DMS53 treated with DMSO at 0.1 percent for 48 hours (cell line): Measurements from ENCODE around the gene OVOL2.
"Not testable (repeated sequence)": the region's sequence is repeated elsewhere in the genome, so short reads cannot be mapped to it uniquely, and the experiment has no call there.

Experiments used
- DNase-seq: peaks from one replicate; lab custom pipeline; 2025; ENCODE audit not compliant: unreplicated experiment; lab: John Stamatoyannopoulos, UW

Gene OVOL2

GRCh38 chr20:18057101-18057993 lies at the start of gene OVOL2:
OVOL2 (minus strand) TSS chr20:18057916; CDS start chr20:18057634, 282 bp downstream.
- peak; percentile 81 for DNase-seq

- DNase-seq: peak; percentile 40
Observed at GRCh38 chr20:18103497-18103896, 45.8 kb upstream of the OVOL2 start.

- no peak for DNase-seq
Observed at GRCh38 chr20:18101125-18101810, 43.6 kb upstream of the OVOL2 start.

- DNase-seq: not testable (repeated sequence)
Observed at GRCh38 chr20:18100569-18100968, 42.9 kb upstream of the OVOL2 start.

GRCh38 chr20:18094191-18094590 lies 36.5 kb upstream of the OVOL2 start:
- DNase-seq: no peak

GRCh38 chr20:18093388-18093787 lies 35.7 kb upstream of the OVOL2 start:
- no peak for DNase-seq

- DNase-seq: no peak
Observed at GRCh38 chr20:18092890-18093289, 35.2 kb upstream of the OVOL2 start.

GRCh38 chr20:18091623-18092022 lies 33.9 kb upstream of the OVOL2 start:
- no peak for DNase-seq

GRCh38 chr20:18090477-18090876 lies 32.8 kb upstream of the OVOL2 start:
- no peak for DNase-seq

- no peak for DNase-seq
Observed at GRCh38 chr20:18090044-18090443, 32.3 kb upstream of the OVOL2 start.

GRCh38 chr20:18088841-18089240 lies 31.1 kb upstream of the OVOL2 start:
- not testable (repeated sequence) for DNase-seq

- not testable (repeated sequence) for DNase-seq
Observed at GRCh38 chr20:18088298-18088697, 30.6 kb upstream of the OVOL2 start.

- no peak for DNase-seq
Observed at GRCh38 chr20:18087054-18087453, 29.3 kb upstream of the OVOL2 start.

GRCh38 chr20:18080836-18081235 lies 23.1 kb upstream of the OVOL2 start:
- not testable (repeated sequence) for DNase-seq

GRCh38 chr20:18079756-18080353 lies 22.1 kb upstream of the OVOL2 start:
- DNase-seq: no peak

- no peak for DNase-seq
Observed at GRCh38 chr20:18077157-18077556, 19.4 kb upstream of the OVOL2 start.

GRCh38 chr20:18072532-18072931 lies 14.8 kb upstream of the OVOL2 start:
- DNase-seq: no peak

GRCh38 chr20:18066421-18067333 lies 9.0 kb upstream of the OVOL2 start:
- DNase-seq: no peak

- no peak for DNase-seq
Observed at GRCh38 chr20:18063676-18064075, 6.0 kb upstream of the OVOL2 start.

GRCh38 chr20:18059603-18060002 lies 1.9 kb upstream of the OVOL2 start:
- DNase-seq: no peak
